NT2/D1 (cell line): Measurements from ENCODE around the gene TMEM204.

Source experiments
- DNase-seq: peaks from one replicate; pipeline ENCODE4 v3.0.0-alpha.2; 2011; ENCODE audit warnings: low read depth, low spot score
- H3K27me3 ChIP-seq: 2 replicates; pipeline ENCODE4 v1.6.0; 2011; ENCODE audit warnings: mild to moderate bottlenecking; ENCODE audit not compliant: insufficient read length, insufficient read depth
- H3K36me3 ChIP-seq: 2 replicates; pipeline ENCODE4 v1.6.1; 2011; ENCODE audit warnings: mild to moderate bottlenecking, low read length, mixed read lengths; ENCODE audit not compliant: insufficient read depth, insufficient read length
- H3K4me1 ChIP-seq: 2 replicates; pipeline ENCODE4 v1.5.1; 2011; ENCODE audit not compliant: insufficient read depth, insufficient read length
- H3K4me3 ChIP-seq: 2 replicates; pipeline ENCODE4 v1.5.1; 2011; ENCODE audit warnings: low read depth; ENCODE audit not compliant: insufficient read length
- H3K9ac ChIP-seq: 2 replicates; pipeline ENCODE4 v1.6.0; 2011; ENCODE audit warnings: low read depth; ENCODE audit not compliant: insufficient read length
- H3K9me3 ChIP-seq: 2 replicates; pipeline ENCODE4 v1.5.1; 2011; ENCODE audit warnings: mild to moderate bottlenecking, low read length; ENCODE audit not compliant: insufficient read depth
- SUZ12 ChIP-seq: IDR thresholded peaks from 2 replicates; pipeline ENCODE4 v1.6.1; 2011; ENCODE audit not compliant: insufficient read length, insufficient read depth; ENCODE audit errors: extremely low read depth
- YY1 ChIP-seq: IDR thresholded peaks from 2 replicates; pipeline ENCODE4 v1.6.1; 2011; ENCODE audit not compliant: insufficient read length, insufficient read depth
- ZNF274 ChIP-seq: IDR thresholded peaks from 2 replicates; pipeline ENCODE4 v1.6.1; 2011; ENCODE audit warnings: mild to moderate bottlenecking, low read depth, low read length

Gene TMEM204

DNA sequence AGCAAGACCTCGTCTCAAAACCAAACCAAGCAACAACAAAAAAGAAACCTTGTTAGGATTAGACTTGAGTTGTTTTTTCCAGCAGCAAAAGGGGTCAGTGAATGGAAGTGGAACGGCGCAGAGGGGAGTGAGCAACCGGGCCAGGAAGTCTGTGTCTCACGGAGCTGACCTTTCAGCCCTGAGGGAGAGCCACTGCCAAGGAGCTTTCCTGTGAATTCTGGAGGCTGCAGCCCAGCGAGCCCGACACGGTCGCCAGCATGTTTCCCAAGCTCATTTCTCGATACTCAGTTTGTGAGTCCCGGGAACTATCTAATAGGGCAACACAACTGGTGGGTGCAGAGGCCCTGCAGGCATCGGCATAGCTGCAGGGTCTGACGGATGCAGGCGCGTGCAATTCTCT is 20.7 kb upstream of the TMEM204 start:
- Histone ChIP-seq H3K9me3 (no peaks in the 10 kb centered on the region), H3K4me1 (peaks cover 3% of the 10 kb centered on the region), H3K36me3 (peaks cover 47% of the 10 kb centered on the region), H3K9ac (no peak overlapping the region), H3K4me3 (no peak overlapping the region), H3K27me3 (no peaks in the 10 kb centered on the region)
- no peak for TF ChIP-seq YY1
- no peak for TF ChIP-seq SUZ12
- no peak for TF ChIP-seq ZNF274
- DNase-seq: no peak

DNA sequence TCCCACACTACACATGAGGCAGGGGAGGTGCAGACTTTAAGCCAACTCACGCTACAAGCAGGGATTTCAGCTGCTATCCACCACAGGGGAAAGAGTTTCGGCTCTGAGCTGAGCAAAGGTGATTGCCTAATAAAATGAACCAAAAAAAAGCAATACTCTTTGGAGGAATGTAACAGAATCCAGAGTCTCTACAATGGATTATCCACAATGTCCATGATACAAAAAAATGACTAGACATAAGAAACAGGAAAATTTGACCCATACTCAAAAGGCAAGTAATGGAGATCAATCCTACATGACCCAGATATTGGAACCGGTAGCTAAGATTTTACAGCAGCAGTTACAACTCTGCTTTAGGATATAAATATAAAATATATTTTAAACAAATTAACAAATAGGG is 19.0 kb upstream of the TMEM204 start:
- no peaks in the 10 kb centered on the region for H3K27me3 ChIP-seq
- TF ChIP-seq YY1 (no peak), SUZ12 (no peak), ZNF274 (no peak)

DNA sequence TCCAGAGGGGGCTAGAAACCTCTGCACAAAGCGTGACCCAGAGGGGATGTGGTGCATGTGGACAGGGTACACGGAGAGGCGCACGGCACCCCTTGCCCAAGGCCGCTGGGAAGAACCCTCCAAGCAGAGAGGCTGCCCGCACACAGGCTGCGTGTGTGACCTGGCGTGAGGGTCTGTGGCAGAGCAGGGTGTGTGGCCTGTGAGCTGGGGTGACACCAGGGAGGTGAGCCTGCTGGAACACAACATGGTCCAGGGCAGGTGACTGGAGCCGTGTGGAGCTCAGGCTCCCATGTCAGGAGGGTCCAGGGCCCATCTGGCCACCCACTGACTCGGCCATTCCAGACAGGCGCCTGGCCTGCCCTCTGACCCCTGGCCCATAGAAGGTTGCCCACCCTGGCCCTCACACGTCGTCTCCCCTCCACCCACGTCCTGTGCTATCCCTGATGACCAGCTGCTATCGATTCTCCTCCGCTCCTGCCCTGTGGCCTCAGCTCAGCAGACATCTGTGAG is 14.8 kb upstream of the TMEM204 start:
- no peak overlapping the region for H3K9ac ChIP-seq
- H3K36me3 ChIP-seq: peaks cover 18% of the 10 kb centered on the region
- no peaks in the 10 kb centered on the region for H3K4me1 ChIP-seq
- H3K27me3 ChIP-seq: no peaks in the 10 kb centered on the region
- TF ChIP-seq SUZ12 (no peak), YY1 (no peak), ZNF274 (no peak)
- no peak for DNase-seq
- H3K4me3 ChIP-seq: no peak overlapping the region
- no peaks in the 10 kb centered on the region for H3K9me3 ChIP-seq

More for the DNA sequence above, 19.0 kb upstream of the TMEM204 start:
- Histone ChIP-seq H3K36me3 (peaks cover 37% of the 10 kb centered on the region), H3K4me3 (no peak overlapping the region), H3K9me3 (no peaks in the 10 kb centered on the region), H3K4me1 (peaks cover 3% of the 10 kb centered on the region), H3K9ac (no peak overlapping the region)
- DNase-seq: no peak

DNA sequence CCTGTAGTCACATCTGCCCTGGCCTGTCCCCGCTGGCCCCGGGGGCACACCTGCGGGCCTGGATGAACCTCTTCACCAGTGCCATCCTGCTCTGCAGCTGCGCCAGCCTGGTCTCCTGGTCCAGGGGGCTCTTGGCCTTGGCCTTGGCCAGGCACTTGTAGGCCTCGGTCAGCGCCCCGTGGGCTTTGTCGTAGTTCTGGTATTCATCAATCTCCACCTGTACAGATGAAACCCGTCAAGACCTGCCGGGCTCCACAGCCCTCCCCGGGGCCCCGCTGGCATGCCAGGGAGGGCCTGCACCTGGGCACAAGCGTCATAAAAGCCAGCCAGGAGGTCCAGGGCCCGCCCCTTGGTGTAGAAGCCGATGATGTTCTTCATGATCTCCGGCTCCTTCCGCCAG is 13.6 kb upstream of the TMEM204 start:
- no peak for DNase-seq
- no peaks in the 10 kb centered on the region for H3K9me3 ChIP-seq
- H3K9ac ChIP-seq: no peak overlapping the region
- TF ChIP-seq SUZ12 (no peak), YY1 (no peak), ZNF274 (no peak)
- no peak overlapping the region for H3K4me3 ChIP-seq
- H3K27me3 ChIP-seq: no peaks in the 10 kb centered on the region
- H3K4me1 ChIP-seq: no peaks in the 10 kb centered on the region
- H3K36me3 ChIP-seq: peaks cover 18% of the 10 kb centered on the region

DNA sequence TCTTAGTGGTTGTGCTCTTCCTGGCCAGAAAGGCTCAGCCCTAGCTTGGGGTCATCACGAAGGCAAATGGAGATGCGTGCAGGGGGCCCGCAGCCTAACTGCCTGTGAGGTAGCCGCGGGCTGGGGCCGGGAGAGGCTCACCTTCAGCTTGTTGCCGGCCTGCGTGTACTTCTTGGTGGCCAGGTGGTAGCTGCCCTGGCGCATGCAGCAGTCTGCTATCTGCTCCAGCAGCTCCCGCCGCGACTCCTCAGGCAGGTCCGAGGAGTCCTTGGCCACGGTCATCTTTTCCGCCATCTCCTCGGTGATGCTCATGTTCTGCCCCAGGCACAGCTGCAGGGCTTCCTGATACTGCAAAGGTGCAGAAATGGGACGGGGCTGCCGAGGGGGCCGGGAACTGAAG is 13.0 kb upstream of the TMEM204 start:
- no peak for DNase-seq

DNA sequence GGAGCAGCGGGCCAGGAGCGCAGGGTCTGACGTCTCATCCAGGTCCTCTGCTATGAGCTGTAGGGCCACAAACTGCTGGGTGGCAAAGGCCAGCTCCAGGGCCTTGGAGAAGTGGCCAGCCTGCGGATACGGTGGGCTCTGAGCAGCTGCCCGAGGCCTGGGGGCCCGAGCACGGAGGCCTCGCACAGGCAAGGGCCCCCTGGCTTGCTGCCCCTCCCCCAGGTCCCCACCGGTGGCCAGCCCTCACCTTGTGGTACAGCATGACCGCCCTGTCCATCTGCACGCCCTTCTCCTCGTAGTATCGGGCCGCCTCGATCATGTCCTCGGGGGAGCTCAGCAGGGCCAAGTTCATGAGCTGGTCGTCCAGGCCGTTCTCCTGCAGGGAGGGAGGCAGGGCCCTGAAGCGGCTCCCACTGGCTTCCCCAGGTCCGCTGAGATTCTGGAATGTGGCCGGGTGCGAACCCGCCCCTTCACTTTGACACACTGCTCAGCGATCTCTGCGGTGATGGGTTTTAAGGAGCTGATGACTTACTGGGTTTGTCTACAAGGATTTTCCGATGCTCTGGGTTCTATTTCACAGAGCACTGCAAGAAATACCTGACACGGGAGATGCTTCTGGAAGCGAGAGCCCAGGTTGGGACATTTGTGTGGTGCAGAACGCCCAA is 9.8 kb upstream of the TMEM204 start:
- H3K27me3 ChIP-seq: no peaks in the 10 kb centered on the region
- H3K4me3 ChIP-seq: no peak overlapping the region
- no peaks in the 10 kb centered on the region for H3K9me3 ChIP-seq
- peaks cover 15% of the 10 kb centered on the region for H3K4me1 ChIP-seq
- DNase-seq: no peak
- H3K36me3 ChIP-seq: peaks cover 16% of the 10 kb centered on the region
- no peak for TF ChIP-seq SUZ12
- H3K9ac ChIP-seq: no peak overlapping the region

More for the DNA sequence above, 13.0 kb upstream of the TMEM204 start:
- H3K9me3 ChIP-seq: no peaks in the 10 kb centered on the region
- TF ChIP-seq YY1 (no peak), ZNF274 (no peak), SUZ12 (no peak)
- no peaks in the 10 kb centered on the region for H3K27me3 ChIP-seq
- H3K4me1 ChIP-seq: no peaks in the 10 kb centered on the region
- H3K9ac ChIP-seq: no peak overlapping the region
- H3K36me3 ChIP-seq: peaks cover 18% of the 10 kb centered on the region
- no peak overlapping the region for H3K4me3 ChIP-seq

DNA sequence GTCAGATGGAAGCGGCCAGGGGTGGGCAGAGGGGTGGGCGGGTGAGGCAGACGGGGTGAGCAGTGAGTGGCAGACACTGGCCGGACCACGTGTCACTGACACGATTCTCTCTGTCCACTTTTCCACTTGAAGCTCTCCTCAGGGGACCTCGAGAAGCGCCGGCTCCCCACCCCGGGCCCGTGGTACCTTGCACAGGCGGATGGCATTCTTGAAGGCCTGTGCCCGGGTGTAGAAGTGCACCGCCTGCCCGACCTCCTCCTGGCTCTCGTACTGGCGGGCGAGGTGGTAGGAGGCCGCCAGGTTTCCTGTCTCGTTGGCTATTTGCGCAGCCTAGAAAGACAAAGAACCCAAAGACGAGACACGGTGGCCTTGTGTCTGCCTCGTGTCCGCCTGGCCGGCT is 9.1 kb upstream of the TMEM204 start:
- TF ChIP-seq SUZ12 (no peak), ZNF274 (no peak), YY1 (no peak)
- Histone ChIP-seq H3K4me3 (no peak overlapping the region), H3K36me3 (peaks cover 14% of the 10 kb centered on the region), H3K9me3 (no peaks in the 10 kb centered on the region), H3K4me1 (peaks cover 15% of the 10 kb centered on the region), H3K9ac (no peak overlapping the region), H3K27me3 (no peaks in the 10 kb centered on the region)
- no peak for DNase-seq
